IPS-18a (cell line): ENCODE results near the gene OXCT2.
"Not testable (repeated sequence)": the region's sequence is repeated elsewhere in the genome, so short reads cannot be mapped to it uniquely, and the experiment has no call there.

ENCODE experiments used
- H3K27ac ChIP-seq: one replicate; pipeline ENCODE4 v1.5.1; 2013; ENCODE audit warnings: low read length
- H3K27me3 ChIP-seq: one replicate; pipeline ENCODE4 v1.6.1; 2013; ENCODE audit warnings: mild to moderate bottlenecking, low read length; ENCODE audit not compliant: control insufficient read depth, insufficient read depth
- H3K36me3 ChIP-seq: one replicate; pipeline ENCODE4 v1.6.1; 2013; ENCODE audit warnings: low read depth, low read length; ENCODE audit not compliant: control insufficient read depth
- H3K4me1 ChIP-seq: one replicate; pipeline ENCODE4 v1.6.1; 2013; ENCODE audit warnings: low read depth, low read length; ENCODE audit not compliant: control insufficient read depth
- H3K4me3 ChIP-seq: one replicate; pipeline ENCODE4 v1.5.1; 2013; ENCODE audit warnings: low read length
- H3K9ac ChIP-seq: one replicate; pipeline ENCODE4 v1.6.1; 2013; ENCODE audit warnings: mild to moderate bottlenecking, low read length, moderate library complexity
- H3K9me3 ChIP-seq: one replicate; pipeline ENCODE4 v1.6.1; 2013; ENCODE audit warnings: low read depth, low read length; ENCODE audit not compliant: control insufficient read depth

OXCT2 gene

DNA sequence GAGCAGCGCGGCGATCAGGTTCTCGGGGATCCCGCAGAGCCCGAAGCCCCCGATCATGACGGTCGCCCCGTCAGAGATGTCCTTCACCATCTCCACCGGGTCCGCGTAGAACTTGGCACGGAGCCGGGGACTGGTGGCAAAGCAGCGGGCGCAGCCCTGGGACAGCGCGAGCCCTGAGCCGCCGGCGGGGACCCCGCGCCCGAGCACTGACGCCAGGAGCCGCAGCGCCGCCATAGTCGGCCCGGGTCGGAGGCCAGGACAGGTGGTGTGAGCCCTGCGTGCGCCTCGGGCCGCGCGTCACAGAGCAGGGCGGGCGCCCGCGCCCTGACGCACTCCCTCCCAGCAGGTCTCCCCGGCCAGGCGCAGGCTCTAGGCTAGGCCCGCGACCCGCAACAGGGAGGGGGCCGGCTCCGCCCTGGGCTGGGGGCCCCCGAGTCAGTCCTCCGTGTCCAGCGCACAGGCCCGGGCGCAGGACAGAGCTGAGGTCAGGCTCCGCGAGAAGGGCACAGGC, at the start of gene OXCT2:
Gene OXCT2, minus strand, starts transcription at position 327 of the 511 bp plus-strand sequence. Its CDS starts 93 bp downstream, at position 234.
- H3K4me1 ChIP-seq, H3K36me3 ChIP-seq, H3K4me3 ChIP-seq, H3K9ac ChIP-seq, H3K27ac ChIP-seq, H3K9me3 ChIP-seq: not testable (repeated sequence)
- peaks cover 20% of the 10 kb centered on the region for H3K27me3 ChIP-seq

- Histone ChIP-seq H3K4me3 (no peak overlapping the region), H3K9me3 (no peaks in the 10 kb centered on the region), H3K36me3 (no peaks in the 10 kb centered on the region), H3K27ac (no peak overlapping the region), H3K9ac (no peak overlapping the region), H3K4me1 (no peaks in the 10 kb centered on the region), H3K27me3 (no peaks in the 10 kb centered on the region)
Observed at GRCh38 chr1:39819091-39819812, 48.1 kb upstream of the OXCT2 start.

GRCh38 chr1:39818482-39818881, 47.3 kb upstream of the OXCT2 start:
- no peak overlapping the region for H3K4me3 ChIP-seq
- H3K36me3 ChIP-seq = no peaks in the 10 kb centered on the region
- H3K9me3 ChIP-seq = no peaks in the 10 kb centered on the region
- no peak overlapping the region for H3K9ac ChIP-seq
- no peak overlapping the region for H3K27ac ChIP-seq
- no peaks in the 10 kb centered on the region for H3K4me1 ChIP-seq
- no peaks in the 10 kb centered on the region for H3K27me3 ChIP-seq

DNA sequence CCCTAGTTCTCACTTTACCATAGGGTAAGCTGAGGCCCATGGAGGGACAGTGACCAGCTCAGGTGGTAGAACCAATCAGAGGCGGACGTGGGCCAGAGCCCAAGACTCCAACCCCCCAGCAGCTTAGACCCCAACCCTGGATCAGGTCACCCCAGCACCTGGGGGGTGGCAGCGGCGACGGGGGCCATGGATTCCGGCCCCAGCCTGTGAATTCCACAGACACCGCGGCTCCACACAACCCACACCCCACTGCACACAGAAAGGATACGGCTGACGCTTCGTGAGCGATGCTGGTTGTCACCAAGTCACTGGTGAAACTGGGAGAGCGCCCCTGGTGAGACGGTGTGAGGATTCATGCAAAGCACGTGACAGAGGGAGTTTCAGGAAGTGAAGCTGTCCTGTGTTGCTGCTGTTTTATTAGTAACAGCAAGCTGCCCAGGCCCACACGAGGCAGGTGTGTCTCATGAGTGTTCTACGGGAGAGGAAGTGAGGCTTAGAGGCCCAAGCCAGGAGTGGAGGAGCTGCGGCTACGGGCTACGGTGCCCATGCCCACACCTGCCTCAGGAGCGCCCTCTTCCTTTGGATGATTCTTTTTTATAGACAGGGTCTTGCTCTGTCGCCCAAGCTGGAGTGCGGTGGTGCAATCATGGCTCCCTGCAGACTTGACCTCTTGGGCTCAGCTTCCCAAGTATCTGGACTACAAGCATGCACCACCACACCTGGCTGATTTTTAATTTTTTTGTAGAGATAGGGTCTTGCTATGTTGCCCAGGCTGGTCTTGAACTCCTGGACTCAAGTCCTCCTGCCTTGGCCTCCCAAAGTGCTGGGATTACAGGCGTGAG, 46.2 kb upstream of the OXCT2 start:
- not testable (repeated sequence) for H3K9me3 ChIP-seq, H3K9ac ChIP-seq, H3K4me1 ChIP-seq, H3K27me3 ChIP-seq, H3K27ac ChIP-seq, H3K4me3 ChIP-seq, H3K36me3 ChIP-seq

DNA sequence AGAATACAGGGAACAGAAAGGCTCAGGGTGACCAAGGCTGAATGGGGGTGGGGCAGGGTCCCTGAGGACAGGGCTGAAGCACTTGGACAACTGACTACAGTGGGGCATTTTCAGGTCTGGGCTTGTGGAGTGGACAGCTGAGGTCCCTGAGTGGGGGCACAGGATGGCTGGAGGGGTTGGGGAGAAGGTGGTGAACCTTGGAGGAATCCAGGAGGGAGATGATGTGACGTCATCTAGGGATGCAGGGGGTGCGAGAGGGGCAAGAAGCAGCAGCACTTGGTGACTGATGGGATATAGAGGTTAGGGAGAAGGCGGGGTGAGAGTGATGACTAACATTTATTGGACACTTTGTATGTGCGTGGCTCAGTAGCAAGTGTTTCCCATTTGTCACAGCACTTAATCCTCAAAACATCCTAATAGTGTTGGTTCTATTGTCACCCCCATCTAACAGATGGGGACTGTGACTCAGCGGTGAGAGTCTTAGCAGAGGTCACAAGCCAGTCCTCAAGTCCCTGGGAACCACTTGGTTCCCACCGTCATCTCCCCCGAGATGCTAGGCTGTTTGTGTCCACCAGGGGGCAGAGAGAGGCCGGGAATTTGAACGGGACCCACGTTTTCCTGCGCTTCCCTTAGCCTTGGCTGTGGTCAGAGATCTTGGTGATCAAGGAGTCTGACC, 45.4 kb upstream of the OXCT2 start:
- no peaks in the 10 kb centered on the region for H3K9me3 ChIP-seq
- no peaks in the 10 kb centered on the region for H3K27me3 ChIP-seq
- no peaks in the 10 kb centered on the region for H3K4me1 ChIP-seq
- no peak overlapping the region for H3K9ac ChIP-seq
- H3K36me3 ChIP-seq = no peaks in the 10 kb centered on the region
- no peak overlapping the region for H3K4me3 ChIP-seq
- no peak overlapping the region for H3K27ac ChIP-seq

DNA sequence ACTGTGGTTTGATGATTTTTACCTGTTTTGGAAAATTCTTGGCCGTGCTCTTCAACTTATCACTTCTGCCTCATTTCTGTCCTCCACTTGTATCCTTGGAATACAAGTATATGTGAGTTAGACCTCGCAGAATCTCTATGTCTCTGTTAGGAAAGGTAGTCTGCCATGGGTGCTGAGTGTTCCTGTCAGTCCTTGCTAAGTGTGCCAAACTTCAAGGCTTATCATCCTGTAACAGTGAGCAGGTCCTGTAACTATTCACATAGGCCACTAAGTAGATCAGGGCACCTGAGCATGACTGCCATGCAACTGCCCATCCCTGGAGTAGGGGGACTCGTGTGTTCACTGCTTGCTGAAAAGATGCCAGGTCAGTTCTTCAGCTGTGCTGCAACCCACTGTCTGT, 41.8 kb upstream of the OXCT2 start:
- H3K9me3 ChIP-seq = no peaks in the 10 kb centered on the region
- no peak overlapping the region for H3K4me3 ChIP-seq
- H3K4me1 ChIP-seq = no peaks in the 10 kb centered on the region
- H3K27ac ChIP-seq = no peak overlapping the region
- no peak overlapping the region for H3K9ac ChIP-seq
- no peaks in the 10 kb centered on the region for H3K27me3 ChIP-seq
- H3K36me3 ChIP-seq = no peaks in the 10 kb centered on the region

GRCh38 chr1:39808784-39809517, 37.8 kb upstream of the OXCT2 start:
- Histone ChIP-seq H3K9ac (no peak overlapping the region), H3K27me3 (no peaks in the 10 kb centered on the region), H3K4me3 (no peak overlapping the region), H3K4me1 (no peaks in the 10 kb centered on the region), H3K9me3 (no peaks in the 10 kb centered on the region), H3K27ac (no peak overlapping the region), H3K36me3 (no peaks in the 10 kb centered on the region)

DNA sequence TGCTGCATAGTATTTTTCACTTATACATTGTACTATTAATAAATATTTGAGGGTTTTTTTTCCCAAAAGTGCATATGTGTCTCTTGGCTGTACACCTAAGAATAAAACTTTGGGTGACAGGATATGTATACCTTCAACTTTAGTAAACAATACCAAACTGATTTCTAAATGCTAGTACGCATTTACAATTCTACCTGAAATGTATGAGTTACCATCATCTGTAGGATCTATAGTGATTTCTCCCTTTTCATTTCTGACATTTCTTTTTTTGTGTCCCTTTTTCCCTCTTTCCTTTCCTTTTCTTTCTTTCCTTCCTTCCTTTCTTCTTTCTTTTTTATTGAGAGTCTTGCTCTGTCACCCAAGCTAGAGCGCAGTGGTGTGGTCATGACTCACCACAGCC, 34.2 kb upstream of the OXCT2 start:
- H3K27ac ChIP-seq = no peak overlapping the region
- no peaks in the 10 kb centered on the region for H3K9me3 ChIP-seq
- no peaks in the 10 kb centered on the region for H3K27me3 ChIP-seq
- H3K4me1 ChIP-seq = no peaks in the 10 kb centered on the region
- H3K36me3 ChIP-seq = no peaks in the 10 kb centered on the region
- no peak overlapping the region for H3K4me3 ChIP-seq
- no peak overlapping the region for H3K9ac ChIP-seq

- H3K4me3 ChIP-seq = no peak overlapping the region
- H3K36me3 ChIP-seq = no peaks in the 10 kb centered on the region
- H3K9ac ChIP-seq = no peak overlapping the region
- H3K9me3 ChIP-seq = no peaks in the 10 kb centered on the region
- no peaks in the 10 kb centered on the region for H3K4me1 ChIP-seq
- H3K27ac ChIP-seq = no peak overlapping the region
- H3K27me3 ChIP-seq = no peaks in the 10 kb centered on the region
Observed at GRCh38 chr1:39802496-39803260, 31.5 kb upstream of the OXCT2 start.

DNA sequence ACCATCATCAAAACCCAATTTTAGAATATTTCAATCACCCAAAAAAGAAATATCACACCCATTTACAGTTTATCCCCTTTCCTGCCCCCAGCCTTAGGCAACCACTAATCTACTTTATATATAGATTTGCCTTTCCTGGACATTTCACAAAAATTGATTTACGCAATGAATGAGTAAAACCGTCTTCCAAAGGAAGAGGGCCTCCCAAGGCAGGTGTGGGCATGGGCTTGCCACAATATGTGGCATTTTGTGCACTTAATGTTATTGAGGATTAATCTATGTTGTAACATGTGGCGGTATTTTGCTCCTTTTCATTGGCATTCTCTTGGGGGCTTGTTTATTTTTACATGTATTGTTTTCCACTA, 29.3 kb upstream of the OXCT2 start:
- no peaks in the 10 kb centered on the region for H3K36me3 ChIP-seq
- no peaks in the 10 kb centered on the region for H3K27me3 ChIP-seq
- H3K9me3 ChIP-seq = no peaks in the 10 kb centered on the region
- H3K9ac ChIP-seq = no peak overlapping the region
- no peak overlapping the region for H3K27ac ChIP-seq
- no peaks in the 10 kb centered on the region for H3K4me1 ChIP-seq
- no peak overlapping the region for H3K4me3 ChIP-seq
